Keratinocyte (primary cell): ENCODE results near the gene MAPK4. TPM values are rescaled to one million over a fixed set of nuclear protein-coding genes. Genes with fewer than 3 reads are reported as not detected.

Experiments
- DNase-seq: peaks from one replicate; pipeline ENCODE4 v3.0.0-alpha.2; 2011; ENCODE audit warnings: low read depth, missing footprints, low spot score
- FAIRE-seq: peaks from 2 replicates; lab custom pipeline; 2011; peaks lifted over from hg19 to GRCh38; lab: Jason Lieb, UNC
- H2AFZ ChIP-seq: 2 replicates; pipeline ENCODE4 v1.6.0; 2012; ENCODE audit warnings: low read length, control low read depth, inconsistent platforms; ENCODE audit not compliant: control insufficient read depth
- H3K27ac ChIP-seq: 2 replicates; pipeline ENCODE4 v1.5.1; 2011; ENCODE audit warnings: low read length; ENCODE audit not compliant: control insufficient read depth, insufficient read depth
- H3K27me3 ChIP-seq: 3 replicates; pipeline ENCODE4 v1.6.0; 2011; ENCODE audit warnings: low read length; ENCODE audit not compliant: control insufficient read depth, insufficient read depth; ENCODE audit errors: extremely low read depth
- H3K36me3 ChIP-seq, 2 experiments: 2 replicates in 1 of 2; 3 replicates in 1 of 2; pipeline ENCODE4 v1.5.1; 2011; ENCODE audit warnings: low read length in 2 of 2, mild to moderate bottlenecking in 1 of 2; ENCODE audit not compliant: control insufficient read depth in 2 of 2, insufficient read depth in 2 of 2; ENCODE audit errors: extremely low read depth in 1 of 2
- H3K4me1 ChIP-seq: 3 replicates; pipeline ENCODE4 v1.5.1; 2011; ENCODE audit warnings: low read length; ENCODE audit not compliant: control insufficient read depth, insufficient read depth; ENCODE audit errors: extremely low read depth
- H3K4me2 ChIP-seq: 3 replicates; pipeline ENCODE4 v1.6.0; 2011; ENCODE audit warnings: low read depth, low read length; ENCODE audit not compliant: control insufficient read depth, insufficient read depth; ENCODE audit errors: extremely low read depth
- H3K4me3 ChIP-seq, 3 experiments: fragments of 200-600 bp in 1 of 3; sonication (generic) in 1 of 3; 2 replicates in 2 of 3; 3 replicates in 1 of 3; pipeline ENCODE4 v1.5.1; 2011 to 2016; ENCODE audit warnings: low read length in 3 of 3, mild to moderate bottlenecking in 3 of 3, control low read depth in 2 of 3, inconsistent platforms in 1 of 3, low read depth in 1 of 3, mixed read lengths in 1 of 3, mixed run types in 1 of 3, moderate library complexity in 1 of 3; ENCODE audit not compliant: control insufficient read depth in 2 of 3, insufficient read depth in 2 of 3; ENCODE audit errors: extremely low read depth in 1 of 3
- H3K79me2 ChIP-seq: 2 replicates; pipeline ENCODE4 v1.6.0; 2012; ENCODE audit warnings: low read length; ENCODE audit not compliant: control insufficient read depth, insufficient read depth
- H3K9ac ChIP-seq: 3 replicates; pipeline ENCODE4 v1.6.0; 2011; ENCODE audit warnings: low read length; ENCODE audit not compliant: control insufficient read depth, insufficient read depth; ENCODE audit errors: extremely low read depth
- H3K9me1 ChIP-seq: 3 replicates; pipeline ENCODE4 v1.6.0; 2011; ENCODE audit warnings: low read length; ENCODE audit not compliant: control insufficient read depth, insufficient read depth; ENCODE audit errors: extremely low read depth
- H3K9me3 ChIP-seq: 2 replicates; pipeline ENCODE4 v1.5.1; 2012; ENCODE audit warnings: low read depth, low read length; ENCODE audit not compliant: control insufficient read depth
- H4K20me1 ChIP-seq: 3 replicates; pipeline ENCODE4 v1.6.0; 2011; ENCODE audit warnings: low read length; ENCODE audit not compliant: control insufficient read depth, insufficient read depth; ENCODE audit errors: extremely low read depth
- CTCF ChIP-seq, 3 experiments: IDR thresholded peaks in 1 of 3; conservative IDR thresholded peaks in 1 of 3; optimal IDR thresholded peaks in 1 of 3; 2 replicates in 2 of 3; 3 replicates in 1 of 3; pipeline versions ENCODE3 to v1.5.1; 2011; ENCODE audit warnings: low read length in 3 of 3, mild to moderate bottlenecking in 3 of 3, moderate library complexity in 2 of 3, control low read depth in 1 of 3, inconsistent platforms in 1 of 3; ENCODE audit not compliant: insufficient read depth in 2 of 3; ENCODE audit errors: extremely low read depth in 1 of 3
- EZH2 ChIP-seq: IDR thresholded peaks from one replicate; pipeline ENCODE4 v1.6.1; 2012; ENCODE audit warnings: inconsistent platforms, mild to moderate bottlenecking, low read length, moderate library complexity
- dilution Hi-C: fragments of 300-500 bp; cut with MboI; formaldehyde crosslinking; loops from one replicate; pipeline ENCODE4 v1.7.0; 2020; ENCODE audit warnings: low sequenced_read_pairs; ENCODE audit not compliant: extremely low pct_ligation_motif_present
- polyA plus RNA-seq, 5 experiments: library from polyadenylated mRNA; depleted of rRNA in 3 of 5; stranded (reverse) in 3 of 5; stranded (forward) in 1 of 5; unstranded in 1 of 5; fragments of >200 nt; gene quantifications; 1 replicate in 1 of 5; 2 replicates in 3 of 5; 3 replicates in 1 of 5; pipeline versions ENCODE4 v1.2.1 to v1.2.3, GENCODE V29; 2011 to 2012; ENCODE audit warnings: missing spikeins in 2 of 5, low read depth in 1 of 5, low replicate concordance in 1 of 5

The MAPK4 gene
- polyA plus RNA-seq, 1 donor (not counting 4 experiments of a cell fraction or from before 2014, with no cell fraction given) = not detected

GRCh38 chr18:50744253-50744652 lies 184.4 kb downstream of the MAPK4 start:
- H3K79me2 ChIP-seq = no peaks in the 10 kb centered on the region
- H3K27me3 ChIP-seq = peaks cover 6% of the 10 kb centered on the region
- no peak overlapping the region for H3K4me2 ChIP-seq
- dilution Hi-C loops = no loop called here
- H3K9me1 ChIP-seq = no peaks in the 10 kb centered on the region
- TF ChIP-seq CTCF (optimal IDR thresholded peaks at IDR 0.05 in 1 of 3, IDR thresholded peaks at IDR 0.05 in 1 of 3, conservative IDR thresholded peaks at IDR 0.05 in 1 of 3; ENCODE audit: extremely low read depth in 1 of 3, insufficient read depth in 2 of 3, low read length in 3 of 3) (no peak), EZH2 (no peak)
- H2AFZ ChIP-seq = no peak overlapping the region
- DNase-seq (no peak), FAIRE-seq (no peak)
- H3K9ac ChIP-seq = no peak overlapping the region
- H3K4me3 ChIP-seq = no peak overlapping the region
- H3K9me3 ChIP-seq = no peaks in the 10 kb centered on the region
- H3K27ac ChIP-seq = no peak overlapping the region
- no peaks in the 10 kb centered on the region for H3K36me3 ChIP-seq
- no peaks in the 10 kb centered on the region for H4K20me1 ChIP-seq
- H3K4me1 ChIP-seq = no peaks in the 10 kb centered on the region

- Histone ChIP-seq H4K20me1 (no peaks in the 10 kb centered on the region), H3K9me1 (no peaks in the 10 kb centered on the region), H3K36me3 (no peaks in the 10 kb centered on the region), H3K27me3 (peaks cover 6% of the 10 kb centered on the region), H2AFZ (no peak overlapping the region), H3K9ac (no peak overlapping the region), H3K79me2 (no peaks in the 10 kb centered on the region), H3K4me1 (no peaks in the 10 kb centered on the region), H3K4me2 (no peak overlapping the region), H3K27ac (no peak overlapping the region), H3K9me3 (no peaks in the 10 kb centered on the region), H3K4me3 (no peak overlapping the region)
- no peak for DNase-seq
- dilution Hi-C loops = no loop called here
- TF ChIP-seq EZH2 (no peak), CTCF (optimal IDR thresholded peaks at IDR 0.05 in 1 of 3, IDR thresholded peaks at IDR 0.05 in 1 of 3, conservative IDR thresholded peaks at IDR 0.05 in 1 of 3; ENCODE audit: extremely low read depth in 1 of 3, insufficient read depth in 2 of 3, low read length in 3 of 3) (no peak)
- FAIRE-seq = no peak
Measured at GRCh38 chr18:50745945-50746344, 186.1 kb downstream of the MAPK4 start.
